GM21717 (cell line): ENCODE data around the gene OPRM1.
"Not testable (repeated sequence)": the region's sequence is repeated elsewhere in the genome, so short reads cannot be mapped to it uniquely, and the experiment has no call there.

Experiments
- ATAC-seq: cut with Tn5 transposase; IDR thresholded peaks from one replicate; pipeline ENCODE4 v1.9.1; 2021; ENCODE audit warnings: mild to moderate bottlenecking, moderate library complexity; ENCODE audit not compliant: unreplicated experiment

OPRM1 gene

GRCh38 chr6:154234019-154234772 lies 195.2 kb downstream of the OPRM1 start:
- ATAC-seq, result peak; percentile 61

DNA sequence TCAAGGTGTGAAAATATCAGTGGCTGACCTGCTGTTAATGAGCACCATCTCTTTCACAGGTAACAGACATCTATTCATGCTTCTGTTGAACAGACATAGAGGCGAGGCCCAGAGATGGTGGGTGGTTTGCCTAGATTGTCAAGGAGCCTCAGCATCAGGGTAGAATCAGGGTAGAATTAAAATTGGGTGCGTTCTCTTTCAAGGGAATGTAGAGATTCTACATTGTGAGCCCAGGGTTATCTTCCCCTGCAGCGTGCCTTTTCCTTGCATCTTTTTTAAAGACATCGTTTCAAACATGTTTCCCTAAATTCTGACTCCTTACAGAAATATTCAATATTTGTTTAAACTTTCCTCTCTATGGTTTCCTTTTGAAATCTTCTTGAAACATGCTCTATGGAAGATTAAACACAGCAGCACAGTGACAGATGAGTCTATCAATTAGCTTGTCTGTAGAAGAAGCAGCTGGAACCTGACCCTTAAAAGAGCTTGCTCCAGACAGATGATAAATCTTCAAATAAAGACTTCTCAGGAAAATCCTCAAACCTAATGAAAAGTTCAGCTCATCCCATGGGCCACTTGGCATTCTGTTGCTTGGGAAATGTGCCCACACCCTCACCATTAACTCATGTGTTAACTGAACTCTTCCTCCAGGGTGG lies 197.7 kb downstream of the OPRM1 start:
- no peak for ATAC-seq

DNA sequence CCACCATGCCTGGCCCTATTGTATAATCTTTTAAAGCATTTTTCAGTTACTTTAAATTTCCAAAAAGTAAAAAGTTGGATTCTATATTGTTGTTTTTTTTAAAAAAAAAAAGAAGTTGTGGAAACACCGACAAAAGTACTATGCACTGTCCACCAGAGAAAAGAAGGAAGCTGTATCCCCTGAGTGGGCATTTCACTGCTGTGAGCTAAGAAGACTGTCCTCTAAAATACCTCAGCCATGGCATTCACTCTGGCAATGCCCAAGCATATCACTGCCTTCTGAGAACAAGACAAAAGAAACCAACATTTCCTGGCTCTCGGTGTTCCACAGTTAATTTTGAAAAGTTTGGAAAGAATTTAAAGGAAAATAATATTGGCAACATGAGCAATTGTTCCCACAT lies 199.8 kb downstream of the OPRM1 start:
- no peak for ATAC-seq

- peak; percentile 45 for ATAC-seq
These were observed 200.4 kb downstream of the OPRM1 start for GRCh38 chr6:154239392-154239791.

DNA sequence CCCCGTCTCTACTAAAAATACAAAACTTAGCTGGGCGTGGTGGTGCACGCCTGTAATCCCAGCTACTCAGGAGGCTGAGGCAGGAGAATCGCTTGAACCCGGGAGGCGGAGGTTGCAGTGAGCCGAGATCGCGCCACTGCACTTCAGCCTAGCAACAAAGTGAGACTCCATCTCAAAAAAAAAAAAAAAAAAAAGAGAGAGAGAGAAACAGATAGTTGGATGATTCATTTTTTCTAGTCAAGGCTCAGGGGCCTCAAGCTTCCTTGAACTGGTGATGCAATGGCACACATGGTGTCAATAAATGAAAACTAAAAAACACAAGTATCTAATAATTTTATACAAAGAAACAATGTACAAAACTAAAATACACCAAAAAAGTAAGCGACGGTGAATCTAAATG lies 202.0 kb downstream of the OPRM1 start:
- not testable (repeated sequence) for ATAC-seq

DNA sequence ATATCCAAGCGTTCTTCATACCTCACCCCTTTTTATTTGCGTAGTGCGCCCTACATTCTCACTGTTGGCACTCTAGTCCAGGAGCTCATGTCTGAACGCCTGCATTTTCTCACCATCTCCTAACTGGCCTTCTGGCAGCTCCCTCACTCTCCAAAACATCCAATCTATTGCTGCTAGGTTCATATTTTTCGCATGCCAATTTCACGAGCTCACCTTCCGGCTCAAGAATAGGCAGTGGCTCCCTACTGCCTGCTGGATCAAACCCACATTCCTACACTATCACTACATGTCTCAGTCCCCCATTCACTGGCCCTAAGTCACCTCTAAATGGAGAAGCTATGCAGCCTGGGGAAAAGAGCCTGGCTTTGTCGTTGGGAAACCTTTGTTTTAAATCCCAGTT lies 202.5 kb downstream of the OPRM1 start:
- no peak for ATAC-seq

DNA sequence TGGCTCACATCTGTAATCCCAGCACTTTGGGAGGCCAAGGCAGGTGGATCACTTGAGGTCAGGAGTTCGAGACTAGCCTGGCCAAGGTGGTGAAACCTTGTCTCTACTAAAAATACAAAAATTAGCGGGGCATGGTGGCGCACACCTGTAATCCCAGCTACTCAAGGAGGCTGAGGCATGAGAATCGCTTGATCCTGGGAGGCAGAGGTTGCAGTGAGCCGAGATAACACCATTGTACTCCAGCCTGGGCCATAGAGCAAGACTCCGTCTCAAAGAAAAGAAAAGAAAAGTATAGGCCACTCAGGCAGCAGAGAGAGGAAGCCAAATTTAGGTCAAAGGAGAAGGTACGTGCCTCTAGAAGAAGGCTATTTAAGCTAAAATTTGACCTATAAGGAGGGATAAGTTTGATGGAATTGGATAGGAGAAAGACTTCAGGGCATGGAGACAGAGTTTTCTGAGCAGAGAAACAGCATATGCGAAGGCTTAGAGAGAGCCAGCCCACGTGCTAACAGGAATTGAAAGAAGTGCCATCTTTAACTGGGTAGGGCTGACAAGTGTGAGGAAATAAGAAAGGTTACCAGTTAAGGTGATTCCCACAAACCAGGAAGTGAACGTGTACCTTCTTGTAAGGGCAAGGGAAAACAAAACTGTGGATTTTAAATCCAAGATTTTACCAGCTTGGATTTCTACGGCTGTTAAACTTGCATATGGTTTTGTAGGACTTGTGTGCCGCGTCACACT lies 203.7 kb downstream of the OPRM1 start:
- ATAC-seq, result no peak

GRCh38 chr6:154243793-154244750 lies 205.0 kb downstream of the OPRM1 start:
- ATAC-seq, result no peak

DNA sequence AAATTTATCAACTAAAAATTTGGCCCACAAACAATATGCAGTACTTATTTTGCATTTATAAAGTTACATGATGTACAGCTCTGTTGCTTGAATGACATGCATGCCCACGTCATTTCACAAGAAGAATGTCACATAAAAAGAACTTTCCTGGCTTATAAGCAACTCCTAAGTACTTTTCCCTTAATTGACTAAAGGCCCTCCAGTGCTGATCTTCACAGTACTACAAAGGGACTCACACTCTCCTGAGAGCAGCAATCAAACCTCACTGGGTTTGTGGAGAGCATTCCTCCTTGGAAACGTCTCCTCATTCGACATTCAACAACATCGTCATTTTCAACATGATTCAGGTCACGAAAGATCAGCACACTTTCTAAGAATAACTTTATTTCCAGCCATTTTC lies 206.5 kb downstream of the OPRM1 start:
- no peak for ATAC-seq

- ATAC-seq, result no peak
These were observed 207.7 kb downstream of the OPRM1 start for GRCh38 chr6:154246723-154247118.

DNA sequence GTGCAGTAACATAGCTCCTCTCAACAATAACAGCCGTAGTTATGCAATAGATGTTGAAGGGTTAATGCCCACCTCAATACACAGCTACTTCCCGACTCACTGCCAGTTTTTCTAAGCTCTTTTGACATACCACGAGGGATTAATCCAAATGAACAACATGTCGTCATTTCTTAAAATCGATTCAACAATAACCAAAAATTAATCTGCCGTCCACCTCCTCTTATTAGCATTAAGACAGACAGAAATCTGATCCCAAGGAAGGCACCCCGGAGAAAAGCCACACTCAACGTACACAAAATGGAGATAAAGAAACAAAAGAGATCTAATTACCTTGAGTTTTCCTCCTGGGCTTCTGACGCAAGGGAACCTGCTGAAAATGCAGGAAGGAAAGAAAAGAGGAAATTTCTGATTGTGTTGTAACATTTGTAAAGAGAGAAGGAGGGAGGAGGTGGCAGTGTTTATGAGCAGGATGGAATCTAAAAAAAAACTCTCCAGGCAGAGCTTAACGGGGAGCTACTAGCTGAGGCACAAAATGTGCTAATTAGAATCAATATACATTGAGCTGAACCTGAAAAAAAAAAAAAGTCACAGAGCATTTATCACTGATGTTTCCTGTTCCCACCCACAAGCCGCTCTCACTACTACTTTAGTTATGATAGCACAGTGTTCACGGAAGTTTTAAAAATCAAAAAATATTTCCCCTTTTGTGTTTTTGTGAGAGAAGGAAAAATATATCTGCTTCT lies 208.2 kb downstream of the OPRM1 start:
- peak; percentile 40 for ATAC-seq

- ATAC-seq, result peak; percentile 62
These were observed 210.7 kb downstream of the OPRM1 start for GRCh38 chr6:154249499-154250298.

GRCh38 chr6:154251116-154251515 lies 212.1 kb downstream of the OPRM1 start:
- ATAC-seq, result no peak

GRCh38 chr6:154252678-154253077 lies 213.6 kb downstream of the OPRM1 start:
- ATAC-seq, result no peak

DNA sequence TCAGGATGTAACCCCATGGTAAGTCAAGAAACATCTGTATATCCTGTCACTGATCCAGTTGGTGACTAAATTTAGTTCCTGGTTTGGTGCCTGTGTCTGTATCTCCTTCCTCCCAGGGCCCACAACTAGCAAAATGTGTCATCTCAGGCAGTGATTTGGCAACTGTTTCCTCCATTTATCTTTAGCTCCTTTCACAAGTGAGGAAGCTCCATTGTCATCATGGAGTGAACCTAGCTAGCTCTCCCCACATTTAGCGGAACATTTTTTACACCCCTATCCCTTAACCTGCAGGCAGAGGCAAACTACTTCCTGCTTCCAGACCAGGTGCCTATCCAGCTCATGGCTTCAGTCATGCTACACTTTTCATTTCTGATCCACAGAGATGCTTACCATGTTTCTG lies 218.0 kb downstream of the OPRM1 start:
- no peak for ATAC-seq

- peak; percentile 78 for ATAC-seq
These were observed 219.2 kb downstream of the OPRM1 start for GRCh38 chr6:154258064-154258757.

- no peak for ATAC-seq
These were observed 222.8 kb downstream of the OPRM1 start for GRCh38 chr6:154261688-154262397.

DNA sequence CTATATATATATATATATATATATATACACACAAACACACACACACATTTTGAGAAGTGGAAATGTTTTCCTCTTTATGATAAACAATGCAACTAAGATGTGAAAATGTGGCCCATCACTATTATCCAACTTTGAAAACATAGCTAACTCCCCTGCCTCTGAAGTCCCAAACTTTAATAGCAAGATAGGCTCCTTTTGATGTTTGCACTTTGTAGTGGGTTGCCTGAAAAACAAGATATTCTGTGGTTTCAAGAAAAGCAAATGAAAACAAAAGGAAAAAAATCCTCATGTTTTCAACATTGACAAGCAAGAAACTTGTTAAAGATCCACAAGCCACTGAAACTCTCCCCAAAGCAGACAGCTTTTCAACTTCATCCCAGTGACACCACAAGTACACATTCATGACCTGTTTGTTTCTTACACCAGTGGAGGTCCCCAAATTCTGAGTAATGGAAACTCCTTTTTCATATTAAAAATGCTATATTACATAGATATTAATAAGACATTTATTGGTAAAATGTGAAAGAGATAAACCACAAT lies 227.6 kb downstream of the OPRM1 start:
- ATAC-seq, result no peak
